Stomach (tissue), 4 donors: ENCODE results near the gene CDH19.

Experiments
- EP300 ChIP-seq: sonication (generic); formaldehyde crosslinking; IDR thresholded peaks from one replicate; pipeline ENCODE4 v1.6.1; 2017; ENCODE audit warnings: antibody characterized with exemption
- POLR2A ChIP-seq, 4 donors: fragments of 450-650 bp; IDR thresholded peaks; one replicate each; pipeline ENCODE4 v1.6.1; 2016; ENCODE audit warnings: antibody characterized with exemption in 4 of 4, control low read depth in 2 of 4, mild to moderate bottlenecking in 1 of 4, moderate library complexity in 1 of 4
- POLR2AphosphoS5 ChIP-seq, 3 donors: sonication (generic); formaldehyde crosslinking; IDR thresholded peaks; one replicate each; pipeline ENCODE4 v1.6.1; 2016; ENCODE audit warnings: antibody characterized with exemption in 3 of 3
- TF ChIP-seq, protein P1 (sequence below), 7 experiments: fragments of 450-650 bp in 4 of 7; fragments of 200-600 bp in 3 of 7; sonication (generic) in 3 of 7; IDR thresholded peaks; one replicate each; pipeline ENCODE4 v1.5.1; 2016 to 2019; ENCODE audit warnings: antibody characterized with exemption in 7 of 7, control low read depth in 2 of 7, mild to moderate bottlenecking in 1 of 7

DNA sequence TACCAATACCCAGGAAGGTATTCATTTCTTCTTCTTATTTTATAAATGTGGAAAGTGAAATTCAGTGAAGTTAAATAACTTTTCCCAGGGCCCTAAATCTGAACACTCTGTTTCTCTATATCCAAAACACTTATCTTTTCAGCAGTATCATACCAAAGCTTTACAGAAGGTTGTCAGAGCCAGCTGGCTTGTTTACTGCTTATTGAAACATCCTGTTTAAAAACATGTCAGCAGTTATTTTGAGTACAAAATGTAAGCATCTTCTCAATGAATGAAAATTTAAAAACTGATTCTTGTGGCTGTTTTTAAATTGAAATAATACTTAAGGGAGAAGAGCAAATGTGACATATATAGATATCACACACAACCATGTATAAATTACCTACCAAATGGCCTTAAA, 11.3 kb upstream of the CDH19 start:
- no peak for TF ChIP-seq POLR2A (IDR thresholded peaks at IDR 0.05)
- TF ChIP-seq, protein P1, sequence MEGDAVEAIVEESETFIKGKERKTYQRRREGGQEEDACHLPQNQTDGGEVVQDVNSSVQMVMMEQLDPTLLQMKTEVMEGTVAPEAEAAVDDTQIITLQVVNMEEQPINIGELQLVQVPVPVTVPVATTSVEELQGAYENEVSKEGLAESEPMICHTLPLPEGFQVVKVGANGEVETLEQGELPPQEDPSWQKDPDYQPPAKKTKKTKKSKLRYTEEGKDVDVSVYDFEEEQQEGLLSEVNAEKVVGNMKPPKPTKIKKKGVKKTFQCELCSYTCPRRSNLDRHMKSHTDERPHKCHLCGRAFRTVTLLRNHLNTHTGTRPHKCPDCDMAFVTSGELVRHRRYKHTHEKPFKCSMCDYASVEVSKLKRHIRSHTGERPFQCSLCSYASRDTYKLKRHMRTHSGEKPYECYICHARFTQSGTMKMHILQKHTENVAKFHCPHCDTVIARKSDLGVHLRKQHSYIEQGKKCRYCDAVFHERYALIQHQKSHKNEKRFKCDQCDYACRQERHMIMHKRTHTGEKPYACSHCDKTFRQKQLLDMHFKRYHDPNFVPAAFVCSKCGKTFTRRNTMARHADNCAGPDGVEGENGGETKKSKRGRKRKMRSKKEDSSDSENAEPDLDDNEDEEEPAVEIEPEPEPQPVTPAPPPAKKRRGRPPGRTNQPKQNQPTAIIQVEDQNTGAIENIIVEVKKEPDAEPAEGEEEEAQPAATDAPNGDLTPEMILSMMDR (IDR thresholded peaks at IDR 0.05): no peak
- no peak for TF ChIP-seq POLR2AphosphoS5 (IDR thresholded peaks at IDR 0.05)
- TF ChIP-seq EP300: no peak
